HepG2 (cell line): ENCODE results near the gene ZNF189. TPM values are rescaled to one million over a fixed set of nuclear protein-coding genes. Genes with fewer than 3 reads are reported as not detected.

Experiments
- ELF3 ChIP-seq: IDR thresholded peaks from 2 replicates; pipeline ENCODE4 v1.6.1; 2016; ENCODE audit warnings: missing genetic modification reagents, missing compliant biosample characterization
- GRHL1 ChIP-seq: sonication (generic); formaldehyde crosslinking; conservative IDR thresholded peaks from 2 replicates; pipeline ENCODE4 v1.8.0; 2022; ENCODE audit warnings: missing genetic modification reagents
- HDAC1 ChIP-seq: sonication (generic); formaldehyde crosslinking; IDR thresholded peaks from 2 replicates; pipeline ENCODE4 v1.5.1; 2020; ENCODE audit warnings: mild to moderate bottlenecking, missing genetic modification reagents
- HOXA3 ChIP-seq: sonication (generic); formaldehyde crosslinking; IDR thresholded peaks from 2 replicates; pipeline ENCODE4 v1.5.0; 2020; ENCODE audit warnings: missing genetic modification reagents
- MAZ ChIP-seq, 2 experiments: sonication (generic) in 1 of 2; formaldehyde crosslinking in 1 of 2; IDR thresholded peaks; 2 replicates each; pipeline versions ENCODE4 v1.5.0 to v1.6.1; 2012 to 2020; ENCODE audit warnings: low read depth in 2 of 2, mild to moderate bottlenecking in 2 of 2, borderline replicate concordance in 1 of 2, improper control_type of control experiment in 1 of 2, low read length in 1 of 2, missing genetic modification reagents in 1 of 2, moderate library complexity in 1 of 2
- NFIB ChIP-seq: sonication (generic); formaldehyde crosslinking; IDR thresholded peaks from 2 replicates; pipeline ENCODE4 v1.9.0; 2021; ENCODE audit warnings: missing genetic modification reagents, mild to moderate bottlenecking, borderline replicate concordance
- PBX2 ChIP-seq: IDR thresholded peaks from 2 replicates; pipeline ENCODE4 v1.6.1; 2016; ENCODE audit warnings: control low read depth
- PCBP2 ChIP-seq: fragments of 200-400 bp; formaldehyde crosslinking; optimal IDR thresholded peaks from 2 replicates; pipeline ENCODE3; 2018; ENCODE audit warnings: low read length, low read depth; ENCODE audit not compliant: poor library complexity, severe bottlenecking
- PHF20 ChIP-seq: sonication (generic); formaldehyde crosslinking; IDR thresholded peaks from 2 replicates; pipeline ENCODE4 v1.5.0; 2020; ENCODE audit warnings: mild to moderate bottlenecking, missing genetic modification reagents
- PHF21A ChIP-seq: sonication (generic); formaldehyde crosslinking; IDR thresholded peaks from 2 replicates; pipeline ENCODE4 v1.5.0; 2020; ENCODE audit warnings: mild to moderate bottlenecking, missing genetic modification reagents
- ZBTB20 ChIP-seq: sonication (generic); formaldehyde crosslinking; IDR thresholded peaks from 2 replicates; pipeline ENCODE4 v1.8.1; 2023; ENCODE audit warnings: missing genetic modification reagents, low read depth, mild to moderate bottlenecking, borderline replicate concordance
- ZBTB43 ChIP-seq: sonication (generic); formaldehyde crosslinking; conservative IDR thresholded peaks from 2 replicates; pipeline ENCODE4 v1.4.0; 2020; ENCODE audit warnings: missing genetic modification reagents
- ZNF24 ChIP-seq: fragments of 450-650 bp; IDR thresholded peaks from 2 replicates; pipeline ENCODE4 v1.6.1; 2017; ENCODE audit warnings: antibody characterized with exemption, mild to moderate bottlenecking
- ZNF503 ChIP-seq: sonication (generic); formaldehyde crosslinking; IDR thresholded peaks from 2 replicates; pipeline ENCODE4 v1.4.0; 2020; ENCODE audit warnings: missing genetic modification reagents
- ZNF569 ChIP-seq: sonication (generic); formaldehyde crosslinking; IDR thresholded peaks from 2 replicates; pipeline ENCODE4 v1.5.0; 2020; ENCODE audit warnings: mild to moderate bottlenecking, missing genetic modification reagents, moderate library complexity, borderline replicate concordance
- ZNF580 ChIP-seq: IDR thresholded peaks from 2 replicates; pipeline ENCODE4 v1.6.1; 2016; ENCODE audit warnings: low read depth, borderline replicate concordance
- ZNF615 ChIP-seq: sonication (generic); formaldehyde crosslinking; IDR thresholded peaks from 2 replicates; pipeline ENCODE4 v1.5.0; 2020; ENCODE audit warnings: mild to moderate bottlenecking, missing genetic modification reagents, borderline replicate concordance
- ZNF7 ChIP-seq: IDR thresholded peaks from 2 replicates; pipeline ENCODE4 v1.6.1; 2016; ENCODE audit warnings: missing biosample characterization, missing genetic modification reagents
- ZNF782 ChIP-seq: sonication (generic); formaldehyde crosslinking; IDR thresholded peaks from 2 replicates; pipeline ENCODE4 v1.4.0; 2020; ENCODE audit warnings: missing genetic modification reagents, mild to moderate bottlenecking, borderline replicate concordance
- polyA plus RNA-seq, 8 experiments: library from polyadenylated mRNA; depleted of rRNA in 3 of 8; stranded (reverse) in 7 of 8; unstranded in 1 of 8; fragments of >200 nt; fragmentation: Illumina TruSeq in 4 of 8; extraction: Trizol in 4 of 8; gene quantifications; 2 replicates each; pipeline versions ENCODE4 v1.2.1 to v1.2.3, GENCODE V29; 2011 to 2016; ENCODE audit warnings: low read depth in 4 of 8, missing spikeins in 1 of 8, mixed read lengths in 1 of 8; ENCODE audit not compliant: insufficient read depth in 1 of 8
- total RNA-seq, 5 experiments: library from RNA; depleted of rRNA; stranded (reverse); fragments of >200 nt; fragmentation: Illumina TruSeq; extraction: Trizol; gene quantifications; 2 replicates each; pipeline ENCODE4 v1.2.3, GENCODE V29; 2016; ENCODE audit warnings: low read depth in 1 of 5
- TF ChIP-seq, protein P1 (sequence below): fragments of 450-650 bp; IDR thresholded peaks from 2 replicates; pipeline ENCODE4 v1.6.1; 2017; ENCODE audit warnings: mild to moderate bottlenecking

ZNF189 gene
- total and polyA plus RNA-seq, 2 of the 13 experiments (the other 11 are each of a cell fraction or from before 2014, with no cell fraction given) = 8.4 to 50.0 TPM

DNA sequence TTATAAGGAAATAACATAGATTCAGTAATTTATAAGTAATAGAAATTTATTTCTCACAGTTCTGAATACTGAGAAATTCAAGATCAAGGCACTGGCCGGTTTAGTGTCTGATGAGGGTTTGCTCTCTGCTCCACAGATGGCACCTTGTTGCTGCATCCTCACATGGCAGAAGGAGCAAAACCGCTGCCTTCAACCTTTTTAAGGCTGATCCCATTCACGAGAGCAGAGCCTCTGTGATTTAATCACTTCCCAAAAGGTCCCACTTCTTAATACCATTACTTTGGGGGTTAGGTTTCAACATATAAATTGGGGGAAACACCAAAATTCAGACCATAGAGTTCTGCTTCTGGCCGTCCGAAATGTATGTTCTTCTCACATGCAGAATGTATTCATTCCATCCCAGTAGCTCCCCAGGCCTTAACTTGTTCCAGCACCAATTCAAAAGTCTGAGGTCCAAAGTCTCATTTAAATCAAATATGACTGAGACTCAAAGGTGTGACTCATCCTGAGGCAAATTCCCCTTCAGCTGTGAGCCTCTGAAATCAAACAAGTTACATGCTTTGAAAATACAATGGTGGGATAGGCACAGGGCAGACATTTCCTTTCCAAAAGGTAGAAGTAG is 44.4 kb upstream of the ZNF189 start (continued):
- TF ChIP-seq GRHL1 = no peak
- TF ChIP-seq ZNF782 = no peak
- TF ChIP-seq HDAC1 (CRISPR knock-in tag) = peak; percentile 80
- no peak for TF ChIP-seq PCBP2
- TF ChIP-seq PBX2 (CRISPR knock-in tag) = no peak
- 0 out of 2 replicates have a peak, but pooled peaks have one; percentile 26 for TF ChIP-seq ZNF580 (CRISPR knock-in tag)
- TF ChIP-seq ZBTB43 (CRISPR knock-in tag) = 0 out of 2 replicates have a peak, but pooled peaks have one; percentile 38
- TF ChIP-seq NFIB (CRISPR knock-in tag) = no peak
- TF ChIP-seq ZBTB20 (CRISPR knock-in tag) = peak; percentile 15; the same call in 1 of the 2 replicates
- TF ChIP-seq MAZ (IDR thresholded peaks at IDR 0.05; ENCODE audit: borderline replicate concordance, low read depth, low read length) = no peak
- TF ChIP-seq MAZ (CRISPR knock-in tag; IDR thresholded peaks at IDR 0.05; ENCODE audit: low read depth) = no peak
- TF ChIP-seq, protein P1, sequence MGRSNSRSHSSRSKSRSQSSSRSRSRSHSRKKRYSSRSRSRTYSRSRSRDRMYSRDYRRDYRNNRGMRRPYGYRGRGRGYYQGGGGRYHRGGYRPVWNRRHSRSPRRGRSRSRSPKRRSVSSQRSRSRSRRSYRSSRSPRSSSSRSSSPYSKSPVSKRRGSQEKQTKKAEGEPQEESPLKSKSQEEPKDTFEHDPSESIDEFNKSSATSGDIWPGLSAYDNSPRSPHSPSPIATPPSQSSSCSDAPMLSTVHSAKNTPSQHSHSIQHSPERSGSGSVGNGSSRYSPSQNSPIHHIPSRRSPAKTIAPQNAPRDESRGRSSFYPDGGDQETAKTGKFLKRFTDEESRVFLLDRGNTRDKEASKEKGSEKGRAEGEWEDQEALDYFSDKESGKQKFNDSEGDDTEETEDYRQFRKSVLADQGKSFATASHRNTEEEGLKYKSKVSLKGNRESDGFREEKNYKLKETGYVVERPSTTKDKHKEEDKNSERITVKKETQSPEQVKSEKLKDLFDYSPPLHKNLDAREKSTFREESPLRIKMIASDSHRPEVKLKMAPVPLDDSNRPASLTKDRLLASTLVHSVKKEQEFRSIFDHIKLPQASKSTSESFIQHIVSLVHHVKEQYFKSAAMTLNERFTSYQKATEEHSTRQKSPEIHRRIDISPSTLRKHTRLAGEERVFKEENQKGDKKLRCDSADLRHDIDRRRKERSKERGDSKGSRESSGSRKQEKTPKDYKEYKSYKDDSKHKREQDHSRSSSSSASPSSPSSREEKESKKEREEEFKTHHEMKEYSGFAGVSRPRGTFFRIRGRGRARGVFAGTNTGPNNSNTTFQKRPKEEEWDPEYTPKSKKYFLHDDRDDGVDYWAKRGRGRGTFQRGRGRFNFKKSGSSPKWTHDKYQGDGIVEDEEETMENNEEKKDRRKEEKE = no peak
- TF ChIP-seq HOXA3 = peak; percentile 77
- TF ChIP-seq PHF21A = no peak
- peak; percentile 86 for TF ChIP-seq ELF3 (CRISPR knock-in tag)
- peak; percentile 79 for TF ChIP-seq ZNF503 (CRISPR knock-in tag)
- no peak for TF ChIP-seq PHF20 (CRISPR knock-in tag)
- no peak for TF ChIP-seq ZNF615 (CRISPR knock-in tag)
- TF ChIP-seq ZNF569 (CRISPR knock-in tag) = no peak
- no peak for TF ChIP-seq ZNF7 (CRISPR knock-in tag)
- TF ChIP-seq ZNF24 = no peak; the same call in 1 of the 2 replicates
